ENCODE results near the gene DPYD.

- TF ChIP-seq, protein P1, sequence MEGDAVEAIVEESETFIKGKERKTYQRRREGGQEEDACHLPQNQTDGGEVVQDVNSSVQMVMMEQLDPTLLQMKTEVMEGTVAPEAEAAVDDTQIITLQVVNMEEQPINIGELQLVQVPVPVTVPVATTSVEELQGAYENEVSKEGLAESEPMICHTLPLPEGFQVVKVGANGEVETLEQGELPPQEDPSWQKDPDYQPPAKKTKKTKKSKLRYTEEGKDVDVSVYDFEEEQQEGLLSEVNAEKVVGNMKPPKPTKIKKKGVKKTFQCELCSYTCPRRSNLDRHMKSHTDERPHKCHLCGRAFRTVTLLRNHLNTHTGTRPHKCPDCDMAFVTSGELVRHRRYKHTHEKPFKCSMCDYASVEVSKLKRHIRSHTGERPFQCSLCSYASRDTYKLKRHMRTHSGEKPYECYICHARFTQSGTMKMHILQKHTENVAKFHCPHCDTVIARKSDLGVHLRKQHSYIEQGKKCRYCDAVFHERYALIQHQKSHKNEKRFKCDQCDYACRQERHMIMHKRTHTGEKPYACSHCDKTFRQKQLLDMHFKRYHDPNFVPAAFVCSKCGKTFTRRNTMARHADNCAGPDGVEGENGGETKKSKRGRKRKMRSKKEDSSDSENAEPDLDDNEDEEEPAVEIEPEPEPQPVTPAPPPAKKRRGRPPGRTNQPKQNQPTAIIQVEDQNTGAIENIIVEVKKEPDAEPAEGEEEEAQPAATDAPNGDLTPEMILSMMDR (IDR thresholded peaks at IDR 0.05; ENCODE audit: insufficient read depth, low read depth, low read length), result no peak
- no peak for TF ChIP-seq EZH2 (IDR thresholded peaks at IDR 0.05; ENCODE audit: insufficient read depth, low read length)
These were observed 179.9 kb downstream of the DPYD start for GRCh38 chr1:97740891-97741290.

Measured in astrocyte (in vitro differentiated cells and primary cell).